Activated naive CD8-positive, alpha-beta T cell (primary cell): Measurements from ENCODE around the gene CAV1.

ENCODE experiments used
- H3K27ac Mint-ChIP-seq: one replicate; pipeline ENCODE4 v1.8.0; 2021; ENCODE audit warnings: mixed read lengths
- H3K27me3 Mint-ChIP-seq: one replicate; pipeline ENCODE4 v1.8.0; 2021; ENCODE audit warnings: mixed read lengths
- H3K36me3 Mint-ChIP-seq: one replicate; pipeline ENCODE4 v1.8.0; 2021; ENCODE audit warnings: mixed read lengths
- H3K4me1 Mint-ChIP-seq: one replicate; pipeline ENCODE4 v1.8.0; 2021; ENCODE audit warnings: low read depth, mixed read lengths
- H3K4me3 Mint-ChIP-seq: one replicate; pipeline ENCODE4 v1.8.0; 2021; ENCODE audit warnings: mild to moderate bottlenecking, mixed read lengths
- H3K9me3 Mint-ChIP-seq: one replicate; pipeline ENCODE4 v1.8.0; 2021; ENCODE audit warnings: low read depth, mixed read lengths

The CAV1 gene

GRCh38 chr7:116516324-116516723, 8.5 kb upstream of the CAV1 start:
- H3K27me3 Mint-ChIP-seq, result peaks cover 21% of the 10 kb centered on the region
- H3K36me3 Mint-ChIP-seq, result no peaks in the 10 kb centered on the region

GRCh38 chr7:116517626-116518025, 7.2 kb upstream of the CAV1 start:
- Mint-ChIP-seq H3K27me3 (peaks cover 23% of the 10 kb centered on the region), H3K9me3 (no peaks in the 10 kb centered on the region), H3K4me1 (no peaks in the 10 kb centered on the region), H3K36me3 (no peaks in the 10 kb centered on the region), H3K27ac (no peak overlapping the region), H3K4me3 (no peak overlapping the region)

More at GRCh38 chr7:116516324-116516723, 8.5 kb upstream of the CAV1 start:
- Mint-ChIP-seq H3K4me3 (no peak overlapping the region), H3K9me3 (no peaks in the 10 kb centered on the region), H3K4me1 (peaks cover 7% of the 10 kb centered on the region), H3K27ac (no peak overlapping the region)

- Mint-ChIP-seq H3K27me3 (peaks cover 29% of the 10 kb centered on the region), H3K27ac (no peak overlapping the region), H3K4me1 (peaks cover 1% of the 10 kb centered on the region), H3K36me3 (no peaks in the 10 kb centered on the region), H3K4me3 (no peak overlapping the region), H3K9me3 (no peaks in the 10 kb centered on the region)
These were observed 5.9 kb upstream of the CAV1 start for GRCh38 chr7:116518961-116519360.

GRCh38 chr7:116521046-116521664, 3.7 kb upstream of the CAV1 start:
- Mint-ChIP-seq H3K4me1 (peaks cover 15% of the 10 kb centered on the region), H3K4me3 (no peak overlapping the region), H3K27me3 (peaks cover 28% of the 10 kb centered on the region), H3K36me3 (no peaks in the 10 kb centered on the region), H3K27ac (no peak overlapping the region), H3K9me3 (no peaks in the 10 kb centered on the region)

- H3K4me3 Mint-ChIP-seq, result no peak overlapping the region
- H3K36me3 Mint-ChIP-seq, result no peaks in the 10 kb centered on the region
- peaks cover 35% of the 10 kb centered on the region for H3K27me3 Mint-ChIP-seq
- no peaks in the 10 kb centered on the region for H3K9me3 Mint-ChIP-seq
- H3K27ac Mint-ChIP-seq, result no peak overlapping the region
- H3K4me1 Mint-ChIP-seq, result peaks cover 23% of the 10 kb centered on the region
These were observed 2.6 kb upstream of the CAV1 start for GRCh38 chr7:116522247-116522646.

- Mint-ChIP-seq H3K4me3 (peak overlapping the region; percentile 46), H3K27me3 (peaks cover 42% of the 10 kb centered on the region)
These were observed 621 bp upstream of the CAV1 start for GRCh38 chr7:116524221-116524608.

GRCh38 chr7:116525298-116525912, 569 bp downstream of the CAV1 start:
- Mint-ChIP-seq H3K4me1 (peaks cover 23% of the 10 kb centered on the region), H3K9me3 (no peaks in the 10 kb centered on the region), H3K4me3 (peak overlapping the region; percentile 88), H3K27ac (no peak overlapping the region), H3K27me3 (peaks cover 40% of the 10 kb centered on the region), H3K36me3 (no peaks in the 10 kb centered on the region)

More at GRCh38 chr7:116524221-116524608, 621 bp upstream of the CAV1 start:
- H3K9me3 Mint-ChIP-seq, result no peaks in the 10 kb centered on the region
- H3K27ac Mint-ChIP-seq, result no peak overlapping the region
- no peaks in the 10 kb centered on the region for H3K36me3 Mint-ChIP-seq
- H3K4me1 Mint-ChIP-seq, result peaks cover 23% of the 10 kb centered on the region

GRCh38 chr7:116525913-116526861, 1.4 kb downstream of the CAV1 start:
- H3K27me3 Mint-ChIP-seq, result peaks cover 42% of the 10 kb centered on the region
- H3K4me3 Mint-ChIP-seq, result peak overlapping the region; percentile 88
- no peak overlapping the region for H3K27ac Mint-ChIP-seq
- H3K9me3 Mint-ChIP-seq, result no peaks in the 10 kb centered on the region
- no peaks in the 10 kb centered on the region for H3K36me3 Mint-ChIP-seq
- peaks cover 23% of the 10 kb centered on the region for H3K4me1 Mint-ChIP-seq

- no peak overlapping the region for H3K27ac Mint-ChIP-seq
- peaks cover 41% of the 10 kb centered on the region for H3K27me3 Mint-ChIP-seq
- H3K4me1 Mint-ChIP-seq, result peaks cover 23% of the 10 kb centered on the region
These were observed 2.1 kb downstream of the CAV1 start for GRCh38 chr7:116526897-116527296.

GRCh38 chr7:116527521-116527920, 2.7 kb downstream of the CAV1 start:
- Mint-ChIP-seq H3K4me3 (no peak overlapping the region), H3K36me3 (no peaks in the 10 kb centered on the region), H3K4me1 (peaks cover 23% of the 10 kb centered on the region), H3K9me3 (no peaks in the 10 kb centered on the region), H3K27me3 (peaks cover 41% of the 10 kb centered on the region), H3K27ac (no peak overlapping the region)

More at GRCh38 chr7:116526897-116527296, 2.1 kb downstream of the CAV1 start:
- no peaks in the 10 kb centered on the region for H3K9me3 Mint-ChIP-seq
- H3K4me3 Mint-ChIP-seq, result peak overlapping the region; percentile 80
- H3K36me3 Mint-ChIP-seq, result no peaks in the 10 kb centered on the region

- Mint-ChIP-seq H3K27me3 (peaks cover 39% of the 10 kb centered on the region), H3K36me3 (no peaks in the 10 kb centered on the region), H3K9me3 (no peaks in the 10 kb centered on the region), H3K4me3 (no peak overlapping the region), H3K4me1 (peaks cover 22% of the 10 kb centered on the region), H3K27ac (no peak overlapping the region)
These were observed 3.4 kb downstream of the CAV1 start for GRCh38 chr7:116528008-116528789.

GRCh38 chr7:116529250-116529649, 4.4 kb downstream of the CAV1 start:
- H3K9me3 Mint-ChIP-seq, result no peaks in the 10 kb centered on the region
- H3K27me3 Mint-ChIP-seq, result peaks cover 30% of the 10 kb centered on the region
- H3K27ac Mint-ChIP-seq, result no peak overlapping the region
- no peak overlapping the region for H3K4me3 Mint-ChIP-seq
- no peaks in the 10 kb centered on the region for H3K36me3 Mint-ChIP-seq
- peaks cover 20% of the 10 kb centered on the region for H3K4me1 Mint-ChIP-seq

GRCh38 chr7:116530107-116530820, 5.4 kb downstream of the CAV1 start:
- Mint-ChIP-seq H3K27me3 (peaks cover 27% of the 10 kb centered on the region), H3K36me3 (no peaks in the 10 kb centered on the region), H3K9me3 (no peaks in the 10 kb centered on the region), H3K4me3 (no peak overlapping the region), H3K4me1 (peaks cover 11% of the 10 kb centered on the region), H3K27ac (no peak overlapping the region)

GRCh38 chr7:116532102-116532688, 7.4 kb downstream of the CAV1 start:
- Mint-ChIP-seq H3K27ac (no peak overlapping the region), H3K36me3 (no peaks in the 10 kb centered on the region), H3K9me3 (no peaks in the 10 kb centered on the region), H3K4me1 (no peaks in the 10 kb centered on the region), H3K27me3 (peaks cover 17% of the 10 kb centered on the region), H3K4me3 (no peak overlapping the region)
